ENCODE measurements around the gene CACNA1I.

DNA sequence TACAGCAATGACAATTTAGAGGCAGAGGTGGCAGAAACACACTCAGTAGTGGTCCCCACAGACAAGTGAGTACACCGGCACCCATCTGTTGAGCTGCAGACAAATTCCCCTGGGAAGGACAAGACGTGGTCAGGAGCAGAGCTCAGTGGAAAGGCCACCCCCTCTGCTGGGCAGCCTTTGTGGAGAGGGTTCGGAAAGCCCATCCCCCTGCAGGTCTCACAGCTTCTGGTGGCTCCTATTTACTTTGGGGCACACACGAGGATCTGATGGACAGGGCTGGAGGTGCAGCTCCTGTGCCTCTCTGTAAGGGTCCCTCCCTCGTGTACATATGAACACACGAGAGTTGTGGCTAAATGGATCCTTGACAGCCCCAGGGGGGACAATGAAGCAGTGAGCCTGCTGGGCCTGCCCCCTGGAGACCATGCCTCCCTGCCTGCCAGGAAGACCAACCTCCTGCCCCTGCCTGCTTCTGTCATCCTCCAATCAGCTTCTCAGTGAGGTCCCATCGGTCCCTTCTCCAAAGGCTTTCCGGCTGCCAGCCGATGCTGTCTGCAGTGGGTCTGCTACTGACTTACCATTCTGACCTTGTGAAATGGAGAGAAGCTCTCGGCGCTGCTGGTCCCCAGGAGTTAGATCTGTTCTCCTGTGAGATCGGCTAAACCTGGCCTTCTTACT is 161.5 kb downstream of the CACNA1I start:
- no peak for TF ChIP-seq POLR2A (IDR thresholded peaks at IDR 0.05)
- TF ChIP-seq CTCF (IDR thresholded peaks at IDR 0.05), result no peak

Measured in body of pancreas (tissue), 4 donors.